GM12878 (cell line): ENCODE measurements around the gene PHEX. TPM values are rescaled to one million over a fixed set of nuclear protein-coding genes. Genes with fewer than 3 reads are reported as not detected.

Source experiments
- ATAC-seq: fragments of 200-7000 bp; cut with Tn5 transposase; 3 replicates; pipeline ENCODE4 v1.9.1; 2020; ENCODE audit warnings: mild to moderate bottlenecking, moderate library complexity
- BruUV-seq: library from RNA; stranded (reverse); fragments of 400-500 nt; replicated peaks from 2 replicates; lab custom pipeline; 2021; lab: Mats Ljungman, UMichigan
- CTCF ChIA-PET: fragments of 300-600 bp; sonication (Branson Sonifier 250); formaldehyde crosslinking; extraction: SDS; loops from one replicate; lab custom pipeline; 2021; ENCODE audit warnings: inconsistent platforms; lab: Yijun Ruan, JAX
- POLR2A ChIA-PET: fragments of 350-600 bp; formaldehyde crosslinking; extraction: SDS; loops from one replicate; lab custom pipeline; 2021; ENCODE audit warnings: inconsistent platforms; lab: Charles Lee
- RAD21 ChIA-PET: fragments of 300-600 bp; sonication (Branson Sonifier 250); formaldehyde crosslinking; loops from one replicate; lab custom pipeline; 2023; ENCODE audit warnings: antibody characterized with exemption; ENCODE audit not compliant: unreplicated experiment; lab: Charles Lee
- SMC1A ChIA-PET: fragments of 300-600 bp; sonication (Branson Sonifier 250); formaldehyde crosslinking; loops from one replicate; lab custom pipeline; 2023; ENCODE audit not compliant: unreplicated experiment, uncharacterized antibody; lab: Charles Lee
- DNase-seq: peaks from one replicate; pipeline ENCODE4 v3.0.0-alpha.2; 2011; ENCODE audit warnings: low read depth, low spot score
- FAIRE-seq: peaks from 3 replicates; lab custom pipeline; 2011; peaks lifted over from hg19 to GRCh38; lab: Jason Lieb, UNC
- H2AFZ ChIP-seq: 2 replicates; pipeline ENCODE4 v1.6.0; 2011; ENCODE audit warnings: low read depth, low read length, control low read depth; ENCODE audit not compliant: control insufficient read depth
- H3K27ac ChIP-seq: 2 replicates; pipeline ENCODE4 v1.5.1; 2011; ENCODE audit warnings: control low read depth; ENCODE audit not compliant: control insufficient read depth, insufficient read depth
- H3K27me3 ChIP-seq, 2 experiments: replicated peaks in 1 of 2; 2 replicates each; pipeline versions ENCODE4 v1.6.0 to v1.6.1; 2011; ENCODE audit warnings: low read length in 1 of 2; ENCODE audit not compliant: control insufficient read depth in 2 of 2, insufficient read depth in 2 of 2
- H3K36me3 ChIP-seq, 2 experiments: 2 replicates each; pipeline ENCODE4 v1.5.1; 2011; ENCODE audit warnings: low read length in 1 of 2; ENCODE audit not compliant: control insufficient read depth in 2 of 2, insufficient read depth in 2 of 2
- H3K4me1 ChIP-seq: 2 replicates; pipeline ENCODE4 v1.6.1; 2011; ENCODE audit warnings: mild to moderate bottlenecking, low read length, moderate library complexity, mixed read lengths; ENCODE audit not compliant: control insufficient read depth, insufficient read depth
- H3K4me2 ChIP-seq: 2 replicates; pipeline ENCODE4 v1.6.0; 2011; ENCODE audit warnings: control low read depth; ENCODE audit not compliant: control insufficient read depth, insufficient read depth
- H3K4me3 ChIP-seq: fragments of 200-600 bp; sonication (generic); 2 replicates; pipeline ENCODE4 v1.5.1; 2016
- H3K79me2 ChIP-seq: 2 replicates; pipeline ENCODE4 v1.6.0; 2011; ENCODE audit warnings: low read length; ENCODE audit not compliant: control insufficient read depth, insufficient read depth
- H3K9ac ChIP-seq: 2 replicates; pipeline ENCODE4 v1.8.0; 2011; ENCODE audit warnings: low read length, control low read depth, mixed read lengths; ENCODE audit not compliant: control insufficient read depth, insufficient read depth
- H3K9me3 ChIP-seq: replicated peaks from 3 replicates; pipeline ENCODE4 v1.5.1; 2011; ENCODE audit warnings: mild to moderate bottlenecking, low read length; ENCODE audit not compliant: control insufficient read depth, insufficient read depth
- H4K20me1 ChIP-seq: 2 replicates; pipeline ENCODE4 v1.6.0; 2011; ENCODE audit not compliant: control insufficient read depth, insufficient read depth
- ATF7 ChIP-seq: fragments of 450-650 bp; IDR thresholded peaks from 2 replicates; pipeline ENCODE4 v1.6.1; 2016; ENCODE audit warnings: low read depth, mild to moderate bottlenecking
- BCL3 ChIP-seq: IDR thresholded peaks from 2 replicates; pipeline ENCODE4 v1.6.1; 2011; ENCODE audit warnings: borderline replicate concordance, low read depth, mild to moderate bottlenecking, moderate library complexity, low read length; ENCODE audit not compliant: insufficient read depth, poor library complexity, severe bottlenecking
- BRCA1 ChIP-seq: IDR thresholded peaks from 2 replicates; pipeline ENCODE4 v1.6.1; 2011; ENCODE audit warnings: low read depth, low read length, improper control_type of control experiment
- DPF2 ChIP-seq: fragments of 450-650 bp; IDR thresholded peaks from 2 replicates; pipeline ENCODE4 v1.6.1; 2017; ENCODE audit warnings: mild to moderate bottlenecking
- E2F4 ChIP-seq: IDR thresholded peaks from 2 replicates; pipeline ENCODE4 v1.6.1; 2012; ENCODE audit warnings: low read depth, low read length, improper control_type of control experiment
- IKZF2 ChIP-seq, 2 experiments: fragments of 450-650 bp; IDR thresholded peaks; 2 replicates each; pipeline ENCODE4 v1.6.1; 2017; ENCODE audit warnings: mild to moderate bottlenecking in 2 of 2, moderate library complexity in 2 of 2
- IRF5 ChIP-seq: fragments of 450-650 bp; IDR thresholded peaks from 2 replicates; pipeline ENCODE4 v1.6.1; 2017; ENCODE audit warnings: borderline replicate concordance
- MEF2B ChIP-seq: fragments of 450-650 bp; IDR thresholded peaks from 2 replicates; pipeline ENCODE4 v1.6.1; 2018; ENCODE audit warnings: mild to moderate bottlenecking, moderate library complexity; ENCODE audit not compliant: partially characterized antibody, poor library complexity, severe bottlenecking
- MLLT1 ChIP-seq: fragments of 450-650 bp; IDR thresholded peaks from 2 replicates; pipeline ENCODE4 v1.6.1; 2016; ENCODE audit warnings: mild to moderate bottlenecking
- NBN ChIP-seq: fragments of 450-650 bp; IDR thresholded peaks from 2 replicates; pipeline ENCODE4 v1.6.1; 2016
- POLR2AphosphoS2 ChIP-seq: IDR thresholded peaks from 2 replicates; pipeline ENCODE4 v1.6.1; 2011; ENCODE audit warnings: low read depth, mild to moderate bottlenecking, low read length, improper control_type of control experiment, moderate library complexity
- RB1 ChIP-seq: fragments of 450-650 bp; formaldehyde crosslinking; IDR thresholded peaks from 2 replicates; pipeline ENCODE4 v1.6.1; 2017; ENCODE audit warnings: mild to moderate bottlenecking, borderline replicate concordance
- RBBP5 ChIP-seq: fragments of 200-600 bp; sonication (generic); conservative IDR thresholded peaks from 2 replicates; pipeline ENCODE4 v1.6.1; 2016
- RELA ChIP-seq: fragments of 450-650 bp; IDR thresholded peaks from 2 replicates; pipeline ENCODE4 v1.8.0; 2014; ENCODE audit warnings: borderline replicate concordance; ENCODE audit not compliant: partially characterized antibody
- SMC3 ChIP-seq: IDR thresholded peaks from 2 replicates; pipeline ENCODE4 v1.6.1; 2011; ENCODE audit warnings: low read length, improper control_type of control experiment, borderline replicate concordance
- SPI1 ChIP-seq: IDR thresholded peaks from 2 replicates; pipeline ENCODE4 v1.6.1; 2011; ENCODE audit warnings: low read depth, mild to moderate bottlenecking, low read length, moderate library complexity, borderline replicate concordance; ENCODE audit not compliant: insufficient read depth
- STAT1 ChIP-seq: fragments of 450-650 bp; conservative IDR thresholded peaks from 2 replicates; pipeline ENCODE4 v1.6.1; 2014; ENCODE audit warnings: antibody characterized with exemption, mild to moderate bottlenecking
- TBL1XR1 ChIP-seq: IDR thresholded peaks from 2 replicates; pipeline ENCODE4 v1.6.1; 2012; ENCODE audit warnings: low read depth, low read length, improper control_type of control experiment
- WGBS: methylation state at CpG from one replicate; pipeline ENCODE4 v1.1.6; 2016; ENCODE audit warnings: low lambda C conversion rate; ENCODE audit not compliant: insufficient replicate concordance, insufficient coverage; ENCODE audit errors: missing lambda C conversion rate; 5-methylcytosine and 5-hydroxymethylcytosine counted together
- in situ Hi-C: fragments of 300-500 bp; cut with MboI; formaldehyde crosslinking; loops from 9 replicates; pipeline ENCODE4 v1.14.3; 2018; ENCODE audit warnings: mixed read lengths
- intact Hi-C: fragments of 100-400 bp; cut with micrococcal nuclease; formaldehyde crosslinking; loops from one replicate; pipeline ENCODE4 v1.14.2; 2022; ENCODE audit not compliant: unreplicated experiment
- polyA plus RNA-seq, 11 experiments: library from polyadenylated mRNA; depleted of rRNA in 4 of 11; unstranded in 6 of 11; stranded (reverse) in 5 of 11; fragments of >200 nt; fragmentation: Nextera tagmentation in 4 of 11; fragmentation: Illumina TruSeq in 1 of 11; extraction: Ambion mirVana in 4 of 11; extraction: Trizol in 1 of 11; gene quantifications; 1 replicate in 1 of 11; 2 replicates in 10 of 11; pipeline versions ENCODE4 v1.2.1 to v1.2.3, GENCODE V29; 2011 to 2016; ENCODE audit warnings: inconsistent platforms in 2 of 11, missing spikeins in 2 of 11, low read depth in 1 of 11
- total RNA-seq, 4 experiments: library from RNA; depleted of rRNA in 3 of 4; stranded (reverse); fragments of >200 nt in 3 of 4; fragmentation: Illumina TruSeq in 1 of 4; extraction: Trizol in 1 of 4; gene quantifications; 2 replicates each; pipeline versions ENCODE4 v1.2.1 to v1.2.3, GENCODE V29; 2013 to 2021

Gene PHEX
- total and polyA plus RNA-seq, 10 of the 15 experiments (the other 5 are each of a cell fraction or from before 2014, with no cell fraction given): 0.12 to 97.2 (median 0.55) TPM

DNA sequence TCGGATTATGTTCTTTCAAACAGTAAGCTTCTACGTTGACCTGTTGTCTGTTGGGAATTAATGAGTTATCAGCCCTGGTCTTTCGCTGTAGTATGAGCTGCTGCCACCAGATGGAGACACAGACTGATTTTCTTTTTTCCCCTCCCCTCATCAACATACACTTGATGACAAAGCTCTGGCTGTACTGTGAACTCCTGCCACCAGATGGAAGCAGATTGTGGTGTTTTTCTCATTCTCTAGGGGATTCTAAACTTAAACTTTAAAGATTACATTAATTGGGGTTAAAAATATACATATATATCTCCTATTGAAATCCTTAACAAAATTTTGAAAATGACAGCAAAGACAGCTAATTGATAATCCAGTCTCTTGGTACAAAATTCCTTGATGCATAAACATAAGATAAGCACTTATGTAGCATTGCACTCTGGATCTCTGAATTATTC lies 46.8 kb upstream of the PHEX start (continued):
- peak; percentile 18; the same call in 1 of the 2 replicates for TF ChIP-seq MLLT1
- no peak for TF ChIP-seq STAT1
- TF ChIP-seq IKZF2 (IDR thresholded peaks at IDR 0.05): no peak
- peak; percentile 92 for TF ChIP-seq SMC3
- peak; percentile 96 for TF ChIP-seq MEF2B
- TF ChIP-seq POLR2AphosphoS2: no peak
- no peak for TF ChIP-seq BCL3

GRCh38 chrX:21986596-21986995 lies 45.5 kb upstream of the PHEX start:
- intact Hi-C loops: loop anchor here (5.0 to 10.0 kb wide), 3 partner anchors 96 to 1648 kb away; no protein-coding TSS in a partner anchor
- peaks cover 11% of the 10 kb centered on the region; the same call in 1 of the 2 replicates for H3K4me1 ChIP-seq
- H3K4me3 ChIP-seq: no peak overlapping the region
- H3K9ac ChIP-seq: no peak overlapping the region
- H3K4me2 ChIP-seq: no peak overlapping the region
- CTCF ChIA-PET: interaction anchor here (1.0 to 7.1 kb wide), 13 partner anchors 63 to 1567 kb away, joined by 3 to 90 read pairs (median 6); no protein-coding TSS in a partner anchor
- DNase-seq (no peak), FAIRE-seq (no peak), ATAC-seq (peak; percentile 4; the same call in 1 of the 3 replicates)
- H3K27ac ChIP-seq: no peak overlapping the region
- H3K79me2 ChIP-seq: no peaks in the 10 kb centered on the region
- no peaks in the 10 kb centered on the region for H4K20me1 ChIP-seq
- no peak overlapping the region for H2AFZ ChIP-seq
- H3K36me3 ChIP-seq: peaks cover 0 to 3% of the 10 kb centered on the region in 2 experiments; a peak in 3 of 4 replicates
- RAD21 ChIA-PET: interaction anchor here (0.6 to 8.8 kb wide), 17 partner anchors 50 to 762 kb away, joined by 3 to 82 read pairs (median 5); no protein-coding TSS in a partner anchor
- POLR2A ChIA-PET: interaction anchor here (0.6 to 2.1 kb wide), 6 partner anchors 32 to 356 kb away, joined by 3 to 7 read pairs (median 4); partner anchors contain the start of gene PHEX
- WGBS: 54% methylated on average over 1 of the region's 1 CpG
- no TSS peak for BruUV-seq
- H3K27me3 ChIP-seq: no peaks in the 10 kb centered on the region
- SMC1A ChIA-PET: interaction anchor here (1.5 to 12.2 kb wide), 14 partner anchors 25 to 1915 kb away, joined by 3 to 168 read pairs (median 36); no protein-coding TSS in a partner anchor
- in situ Hi-C loops: loop anchor here (5.0 to 10.0 kb wide), 3 partner anchors 211 to 1918 kb away; partner anchors contain the start of genes APOO and CXorf58
- no peaks in the 10 kb centered on the region for H3K9me3 ChIP-seq
- TF ChIP-seq IRF5 (no peak), NBN (no peak), BRCA1 (no peak), DPF2 (no peak), E2F4 (no peak), SPI1 (no peak), RELA (no peak), ATF7 (no peak), POLR2AphosphoS2 (no peak), RBBP5 (no peak), TBL1XR1 (no peak), RB1 (no peak)
